HPDE6-E6E7 (cell line): Measurements from ENCODE around the gene ITPK1.

Experiments used
- DNase-seq: peaks from one replicate; pipeline ENCODE4 v3.0.0; 2011; ENCODE audit warnings: missing footprints; ENCODE audit errors: extremely low spot score

The ITPK1 gene

GRCh38 chr14:93010522-93011140 is 105.1 kb downstream of the ITPK1 start:
- DNase-seq = no peak

GRCh38 chr14:93010130-93010499 is 105.6 kb downstream of the ITPK1 start:
- DNase-seq = no peak

- DNase-seq = no peak
Observed at GRCh38 chr14:93009471-93010129, 106.1 kb downstream of the ITPK1 start.

DNA sequence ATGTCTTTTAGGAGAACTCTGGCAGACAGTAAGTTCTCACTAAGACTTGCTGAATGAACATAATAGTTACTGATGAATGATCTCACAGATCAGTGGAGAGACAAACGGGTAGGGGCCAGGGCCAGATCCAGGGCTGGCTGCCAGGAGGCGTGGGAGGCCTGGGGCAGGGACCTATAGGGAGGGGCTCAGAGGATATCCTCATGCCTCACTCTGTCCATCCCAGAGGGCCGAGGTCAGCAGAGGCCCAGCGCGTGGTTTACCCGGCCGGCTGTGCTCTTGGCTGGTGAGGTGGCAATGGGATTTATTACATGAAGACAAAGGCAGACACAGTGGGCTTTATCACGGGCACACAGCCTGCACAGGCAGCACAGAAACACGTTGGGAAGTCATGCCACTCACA is 107.3 kb downstream of the ITPK1 start:
- DNase-seq = no peak

GRCh38 chr14:93007225-93007997 is 108.3 kb downstream of the ITPK1 start:
- DNase-seq = peak; percentile 88

DNA sequence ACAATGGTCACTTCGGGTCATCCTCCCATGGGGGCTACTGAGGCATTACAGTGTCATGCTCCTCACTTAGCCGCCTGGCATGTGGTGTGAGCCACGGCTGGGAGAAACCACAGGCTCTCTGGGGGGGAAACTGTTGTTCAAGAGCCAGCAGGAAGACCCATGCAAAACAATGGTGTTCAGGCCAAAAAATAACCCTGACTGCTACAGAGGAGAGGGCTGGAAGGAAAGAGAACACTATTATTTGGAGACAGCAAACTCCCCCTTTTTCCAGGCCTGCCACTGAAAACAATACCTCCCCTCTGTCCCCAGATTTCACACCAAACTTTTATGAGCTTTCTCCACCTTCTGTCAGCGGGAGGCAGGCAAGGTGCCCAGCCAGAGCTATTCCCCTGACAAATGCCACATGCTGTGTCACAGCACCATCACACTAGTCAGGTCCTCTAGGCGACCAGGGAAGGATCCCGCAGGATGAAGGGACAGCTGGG is 109.1 kb downstream of the ITPK1 start:
- no peak for DNase-seq

DNA sequence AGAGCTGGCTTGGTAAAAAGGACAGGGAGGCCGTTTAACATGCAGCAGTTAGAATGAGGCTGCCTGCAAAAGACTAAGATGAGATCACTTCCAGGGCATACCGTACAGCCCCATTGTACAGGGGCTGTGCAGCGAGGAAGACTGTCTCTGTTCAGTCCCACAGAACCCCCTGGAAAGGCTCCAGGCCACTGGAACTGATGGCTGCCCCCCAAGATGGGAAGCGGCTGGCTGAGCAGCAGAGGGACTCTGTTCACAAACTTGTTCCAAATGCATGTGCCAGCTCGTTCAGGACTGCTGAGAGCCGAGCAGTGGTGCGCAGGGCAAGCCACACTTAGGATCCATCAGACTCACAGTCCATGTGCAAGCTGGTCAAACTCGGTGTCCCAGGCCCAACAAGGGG is 109.9 kb downstream of the ITPK1 start:
- no peak for DNase-seq

DNA sequence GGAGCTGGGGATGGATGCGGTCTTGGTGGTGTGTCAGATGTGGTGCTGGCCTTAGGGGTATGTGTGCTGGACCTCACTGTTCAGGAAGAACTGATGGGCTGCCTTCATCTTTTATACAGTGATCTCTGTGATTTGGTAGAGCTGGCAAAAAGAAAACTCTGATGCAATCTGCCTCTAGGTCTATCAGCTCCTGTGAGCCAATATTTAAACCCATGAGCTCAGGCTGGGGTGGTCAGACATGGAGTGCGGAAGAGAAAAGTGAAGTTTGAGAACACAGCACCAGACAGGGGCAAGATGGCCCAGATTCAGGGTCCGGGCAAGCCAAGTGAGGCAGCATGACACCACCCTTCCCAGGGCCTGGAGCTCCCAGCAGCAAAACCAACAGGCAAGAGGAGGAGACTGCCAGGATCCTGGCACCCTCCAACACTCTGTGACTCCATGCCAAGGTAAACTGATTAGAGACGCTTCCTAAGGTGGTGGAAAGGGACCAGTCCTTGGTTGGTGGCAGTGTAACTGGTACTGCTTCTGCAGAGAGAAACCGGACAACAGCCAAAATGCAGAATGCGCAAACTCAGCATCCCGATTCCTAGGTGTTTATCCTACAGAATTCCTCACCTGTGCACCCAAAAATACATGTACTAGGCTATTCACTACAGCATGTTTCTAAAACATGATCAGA is 110.5 kb downstream of the ITPK1 start:
- no peak for DNase-seq

- DNase-seq = no peak
Observed at GRCh38 chr14:93004699-93005082, 111.0 kb downstream of the ITPK1 start.

DNA sequence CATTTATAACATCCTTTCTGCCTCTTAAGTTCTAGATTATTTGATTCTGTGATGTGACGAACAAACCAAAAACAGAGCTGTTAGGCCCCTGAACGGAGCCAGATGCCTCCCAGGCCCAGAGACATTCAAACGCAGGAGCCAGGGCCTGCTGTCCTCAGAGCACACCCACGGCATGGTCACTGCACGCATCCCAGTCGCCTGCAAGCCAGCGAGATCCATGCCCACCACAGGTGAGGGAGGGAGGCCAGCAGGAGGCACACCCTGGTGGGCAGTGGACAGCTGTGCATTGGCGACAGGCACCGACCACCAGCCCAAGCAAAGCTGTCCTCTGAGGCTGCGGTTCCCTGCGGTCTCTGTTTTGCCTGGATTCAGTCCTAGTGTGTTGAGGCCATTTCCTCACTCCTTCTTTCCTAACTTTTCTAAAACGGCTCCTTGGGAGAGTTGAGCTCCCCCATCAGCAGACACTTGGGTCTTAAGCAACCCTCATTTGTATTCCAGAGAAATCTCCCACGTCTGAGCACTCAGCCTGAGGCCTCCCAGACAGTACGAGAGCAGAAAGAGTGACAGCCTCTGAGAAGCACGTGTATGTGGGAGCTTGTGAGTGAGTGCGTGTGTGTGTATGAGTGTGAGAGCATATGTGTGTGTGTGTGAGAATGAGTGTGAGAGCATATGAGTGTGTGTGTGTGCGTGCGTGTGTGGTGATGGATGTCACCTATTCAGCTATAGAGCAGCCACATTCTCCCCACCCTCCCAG is 111.6 kb downstream of the ITPK1 start:
- no peak for DNase-seq

- DNase-seq = no peak
Observed at GRCh38 chr14:93002851-93003298, 112.8 kb downstream of the ITPK1 start.

- no peak for DNase-seq
Observed at GRCh38 chr14:93002049-93002448, 113.7 kb downstream of the ITPK1 start.

- no peak for DNase-seq
Observed at GRCh38 chr14:92998946-92999345, 116.8 kb downstream of the ITPK1 start.

- no peak for DNase-seq
Observed at GRCh38 chr14:92997343-92998061, 118.2 kb downstream of the ITPK1 start.

- no peak for DNase-seq
Observed at GRCh38 chr14:92995620-92996019, 120.1 kb downstream of the ITPK1 start.

DNA sequence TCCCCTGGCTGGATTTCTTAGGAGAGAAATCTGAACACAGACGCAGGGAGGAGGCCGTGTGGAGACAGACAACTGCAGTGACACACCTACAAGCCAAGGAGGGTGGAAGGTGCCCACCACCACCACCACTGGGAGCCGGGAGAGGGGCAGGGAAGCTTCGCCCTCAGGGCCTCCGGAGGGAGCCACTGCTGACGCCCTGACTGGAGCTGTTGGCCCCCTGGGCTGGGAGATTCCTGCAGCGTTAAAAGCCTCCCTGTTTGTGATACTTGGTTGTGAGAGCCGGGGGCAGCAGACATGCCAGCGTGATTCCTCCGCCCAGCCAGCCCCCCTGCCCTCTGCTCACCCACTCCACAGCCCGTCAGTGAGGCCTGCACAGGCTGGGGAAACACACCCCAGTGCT is 120.8 kb downstream of the ITPK1 start:
- DNase-seq = no peak

DNA sequence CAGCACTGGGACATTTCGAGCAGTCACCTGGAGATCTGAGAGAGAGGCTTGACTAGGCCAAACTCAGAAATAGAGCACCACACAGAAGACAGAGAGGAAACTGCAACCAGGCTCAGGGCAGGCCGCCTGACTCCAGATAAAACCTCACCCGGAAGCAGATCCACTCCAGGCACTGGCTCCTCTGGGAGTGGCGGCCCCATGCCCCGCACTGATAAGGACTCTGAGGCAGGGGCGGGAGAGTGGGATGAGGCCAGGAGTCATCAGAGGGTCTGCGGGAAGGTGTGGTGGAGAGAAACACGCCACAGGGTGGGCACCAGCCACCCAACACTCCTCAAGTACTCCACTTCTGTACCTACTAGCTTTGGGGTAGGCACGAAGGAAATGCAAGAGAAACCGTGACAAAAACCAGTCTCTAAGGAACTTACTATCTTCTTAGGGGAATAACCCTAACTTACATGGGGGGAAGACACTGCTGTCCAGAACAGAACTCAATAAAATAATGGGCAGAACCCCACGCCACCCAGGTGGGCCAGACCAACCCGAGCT is 121.5 kb downstream of the ITPK1 start:
- no peak for DNase-seq

GRCh38 chr14:92993302-92993701 is 122.4 kb downstream of the ITPK1 start:
- DNase-seq = no peak

DNA sequence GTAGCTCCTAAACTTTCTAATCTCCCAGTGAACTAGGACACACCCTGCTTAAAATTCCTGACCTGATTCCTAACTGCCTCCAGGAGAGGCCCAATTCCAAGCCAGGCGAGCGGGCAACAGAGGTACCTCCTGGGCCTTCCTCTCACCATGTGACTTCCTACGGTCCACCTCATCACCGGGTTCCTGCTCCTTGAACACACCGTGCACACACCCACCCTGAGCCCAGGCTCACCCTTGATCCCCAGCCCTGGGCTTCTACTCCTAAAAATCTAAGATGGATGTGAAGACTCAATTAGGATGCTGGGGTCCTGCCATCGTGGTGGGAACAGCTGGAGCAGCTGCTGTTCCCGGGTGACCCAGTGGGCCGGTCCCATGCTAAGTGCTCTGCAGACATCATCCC is 124.2 kb downstream of the ITPK1 start:
- DNase-seq = no peak
